GM10248 (cell line): ENCODE data around the gene FCRL5.

Experiments
- CTCF ChIA-PET: fragments of 300-600 bp; sonication (Branson Sonifier 250); formaldehyde crosslinking; extraction: SDS; loops from one replicate; lab custom pipeline; 2021; ENCODE audit warnings: antibody characterized with exemption; lab: Yijun Ruan, JAX
- POLR2A ChIA-PET: fragments of 350-650 bp; sonication (Branson Sonifier 250); formaldehyde crosslinking; extraction: SDS; loops from one replicate; lab custom pipeline; 2020; ENCODE audit warnings: antibody characterized with exemption; lab: Yijun Ruan, JAX
- DNase-seq: peaks from one replicate; pipeline ENCODE4 v3.0.0; 2012; ENCODE audit errors: extremely low spot score
- CTCF ChIP-seq: IDR thresholded peaks from 2 replicates; pipeline ENCODE4 v1.5.1; 2012; ENCODE audit warnings: mild to moderate bottlenecking, low read depth; ENCODE audit errors: extremely low read depth, missing control alignments, control extremely low read depth

Gene FCRL5

GRCh38 chr1:157469300-157469699, 83.0 kb downstream of the FCRL5 start:
- no peak for DNase-seq
- ChIA-PET CTCF (no interaction called here), POLR2A (no interaction called here)
- no peak for TF ChIP-seq CTCF

- ChIA-PET CTCF (no interaction called here), POLR2A (no interaction called here)
- no peak for TF ChIP-seq CTCF
- no peak for DNase-seq
These were observed 86.3 kb downstream of the FCRL5 start for GRCh38 chr1:157466011-157466410.
